NCI-H2029 treated with DMSO at 0.1 percent for 48 hours (cell line): ENCODE measurements around the gene DDX17.

ENCODE experiments used
- DNase-seq: peaks from one replicate; lab custom pipeline; 2025; lab: John Stamatoyannopoulos, UW

The DDX17 gene

GRCh38 chr22:38448945-38449745 lies 57.0 kb downstream of the DDX17 start:
- DNase-seq = no peak

DNA sequence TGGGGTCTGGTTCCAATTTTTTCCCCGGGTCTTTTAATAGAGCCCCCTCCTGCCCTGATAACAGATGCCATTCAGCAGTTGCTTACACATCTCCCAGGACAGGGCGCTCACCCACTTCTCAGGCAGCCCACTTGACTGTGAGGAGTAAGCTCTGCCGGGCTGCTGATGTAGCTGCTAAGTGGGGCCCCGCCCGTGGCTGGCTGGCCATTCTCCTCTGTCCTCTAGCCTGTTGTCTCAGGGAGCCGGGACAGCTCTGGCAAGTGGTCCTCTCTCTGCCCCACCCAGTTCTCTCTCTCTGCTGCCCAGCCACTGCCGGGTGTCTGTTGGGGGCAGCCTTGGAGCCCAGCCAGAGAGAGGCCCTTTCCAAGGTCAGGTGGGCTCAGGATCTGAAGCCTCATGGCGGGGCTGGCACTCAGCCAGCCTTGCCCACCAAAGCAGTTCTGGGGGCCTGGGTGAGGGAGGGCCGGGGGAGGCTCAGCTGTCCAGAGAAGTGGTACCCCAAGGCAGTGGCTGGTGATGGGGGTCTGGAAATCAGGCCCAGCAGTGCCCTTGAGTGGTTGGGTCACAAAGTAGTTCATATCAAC lies 60.0 kb downstream of the DDX17 start:
- DNase-seq = no peak

DNA sequence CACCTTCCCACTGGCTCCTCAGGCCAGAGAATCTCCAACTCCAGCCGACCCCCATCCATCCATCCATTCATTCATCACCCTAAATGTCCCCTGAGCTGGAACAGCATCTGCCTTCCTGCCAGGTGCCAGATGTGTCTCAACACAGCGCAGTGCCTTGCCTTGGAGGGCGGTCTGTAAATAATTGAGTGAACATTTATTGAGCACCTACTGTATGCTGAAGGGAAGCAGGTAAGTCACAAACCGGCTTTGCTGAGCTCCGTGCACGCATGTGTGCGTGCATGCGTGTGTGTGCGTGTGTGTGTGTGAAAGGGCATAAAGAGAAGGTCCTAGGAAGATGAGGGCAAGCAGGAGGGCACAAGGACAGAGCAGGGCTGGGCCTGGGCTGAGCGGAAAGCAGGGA lies 61.3 kb downstream of the DDX17 start:
- DNase-seq = no peak

DNA sequence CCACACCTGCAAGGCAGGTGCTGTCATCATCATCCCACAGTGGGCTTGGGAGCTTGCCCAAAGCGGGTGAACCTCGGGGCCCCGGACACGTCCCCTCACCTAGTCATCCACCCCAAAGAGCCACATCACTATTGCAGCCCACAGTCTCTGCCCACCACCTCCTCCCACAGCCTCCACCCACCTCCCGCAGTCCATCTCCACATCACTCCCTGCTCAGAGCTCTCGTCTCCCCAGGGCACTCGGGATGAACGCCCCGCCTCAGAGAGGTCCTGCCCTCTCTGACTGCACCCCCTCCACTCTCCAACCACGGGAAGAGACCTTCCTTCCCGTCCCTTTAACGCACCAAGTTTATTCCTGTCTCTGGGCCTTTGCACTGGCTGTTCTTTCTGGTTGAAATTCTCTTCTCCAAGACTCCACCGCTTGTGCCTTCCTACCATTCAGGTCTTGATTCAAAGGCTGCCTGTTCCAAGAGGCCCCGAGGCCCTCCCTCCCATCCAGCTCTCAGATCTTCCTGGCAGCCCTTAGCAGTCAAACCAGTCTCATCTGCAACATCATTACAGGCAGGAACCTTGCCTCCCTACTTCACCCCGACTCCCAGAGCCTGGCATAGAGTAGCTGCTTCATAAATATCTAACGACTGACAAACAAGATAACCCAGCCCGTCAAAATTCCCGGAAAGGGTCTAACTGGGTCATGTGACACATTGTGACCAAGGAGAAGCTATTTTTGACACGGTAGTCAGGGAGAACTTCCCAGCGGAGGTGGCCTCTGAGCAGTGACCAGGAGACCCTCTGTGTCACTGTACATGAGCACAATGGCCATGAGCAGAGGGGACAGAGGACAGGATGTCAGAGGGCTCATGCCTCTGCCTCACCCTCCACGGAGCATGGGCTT lies 62.2 kb downstream of the DDX17 start:
- DNase-seq = no peak

DNA sequence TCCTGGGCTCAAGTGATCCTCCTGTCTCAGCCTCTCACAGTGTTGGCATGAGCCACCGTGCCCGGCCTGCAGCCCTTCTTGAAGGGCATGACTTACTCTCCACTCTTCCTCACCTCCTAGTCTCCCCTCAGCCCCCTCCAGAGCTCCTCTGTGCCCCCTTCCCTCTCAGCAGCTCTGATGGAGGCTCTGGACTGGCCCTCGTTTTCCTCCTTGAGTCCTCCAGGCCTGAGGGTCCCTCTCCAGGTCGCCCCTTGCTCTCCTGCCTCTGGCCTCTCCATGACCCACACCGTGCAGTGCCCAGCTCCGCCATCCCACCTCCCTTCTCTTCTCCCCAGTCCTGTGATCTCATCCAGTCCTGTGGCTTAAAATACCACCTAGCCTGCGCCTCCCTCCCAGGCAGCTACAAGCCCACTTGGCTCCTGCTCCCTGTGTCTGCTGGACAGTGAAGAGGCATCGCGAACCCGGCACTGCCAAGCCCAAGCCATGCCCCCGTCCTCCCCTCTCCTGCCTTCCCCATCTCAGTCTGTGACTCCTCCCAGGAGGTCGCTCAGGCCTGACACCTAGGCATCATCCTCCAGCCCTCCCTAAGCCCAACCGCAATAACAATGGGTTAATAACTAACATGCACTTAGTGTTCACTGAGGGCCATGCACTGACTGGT lies 63.0 kb downstream of the DDX17 start:
- no peak for DNase-seq

DNA sequence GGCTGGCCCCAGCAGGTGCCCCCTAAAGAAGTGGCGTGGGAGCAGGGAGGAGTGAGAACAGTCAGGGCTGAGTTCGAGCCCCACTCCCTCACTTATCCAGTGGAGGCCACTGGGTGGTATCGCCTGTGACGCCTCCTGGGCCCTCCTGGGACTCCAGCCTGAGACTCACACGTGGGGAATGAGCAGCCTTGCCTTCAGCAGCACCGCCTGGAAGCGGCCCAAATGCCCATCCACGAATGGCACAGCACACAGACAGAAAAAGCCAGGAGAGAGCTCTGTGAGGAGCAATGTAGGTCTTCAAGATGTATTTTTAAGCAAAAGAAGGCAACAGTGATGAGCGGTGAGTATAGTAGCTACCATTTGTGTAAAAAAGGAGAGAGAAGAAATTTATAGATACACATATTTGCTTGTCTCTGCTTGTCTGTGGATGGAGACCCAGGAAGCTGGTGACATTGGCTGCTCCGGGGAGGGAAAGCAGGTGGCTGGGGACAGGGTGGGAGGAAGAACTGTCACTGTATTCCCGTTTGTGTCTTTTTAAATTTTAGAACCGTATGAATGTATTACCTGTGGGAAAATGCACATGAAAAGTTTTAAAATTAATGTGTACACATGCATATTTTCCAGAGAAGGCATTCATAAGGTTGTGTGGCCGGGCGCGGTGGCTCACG lies 64.4 kb downstream of the DDX17 start:
- no peak for DNase-seq

GRCh38 chr22:38440747-38441350 lies 65.3 kb downstream of the DDX17 start:
- DNase-seq = no peak

- no peak for DNase-seq
Measured at GRCh38 chr22:38437416-38437815, 68.7 kb downstream of the DDX17 start.

DNA sequence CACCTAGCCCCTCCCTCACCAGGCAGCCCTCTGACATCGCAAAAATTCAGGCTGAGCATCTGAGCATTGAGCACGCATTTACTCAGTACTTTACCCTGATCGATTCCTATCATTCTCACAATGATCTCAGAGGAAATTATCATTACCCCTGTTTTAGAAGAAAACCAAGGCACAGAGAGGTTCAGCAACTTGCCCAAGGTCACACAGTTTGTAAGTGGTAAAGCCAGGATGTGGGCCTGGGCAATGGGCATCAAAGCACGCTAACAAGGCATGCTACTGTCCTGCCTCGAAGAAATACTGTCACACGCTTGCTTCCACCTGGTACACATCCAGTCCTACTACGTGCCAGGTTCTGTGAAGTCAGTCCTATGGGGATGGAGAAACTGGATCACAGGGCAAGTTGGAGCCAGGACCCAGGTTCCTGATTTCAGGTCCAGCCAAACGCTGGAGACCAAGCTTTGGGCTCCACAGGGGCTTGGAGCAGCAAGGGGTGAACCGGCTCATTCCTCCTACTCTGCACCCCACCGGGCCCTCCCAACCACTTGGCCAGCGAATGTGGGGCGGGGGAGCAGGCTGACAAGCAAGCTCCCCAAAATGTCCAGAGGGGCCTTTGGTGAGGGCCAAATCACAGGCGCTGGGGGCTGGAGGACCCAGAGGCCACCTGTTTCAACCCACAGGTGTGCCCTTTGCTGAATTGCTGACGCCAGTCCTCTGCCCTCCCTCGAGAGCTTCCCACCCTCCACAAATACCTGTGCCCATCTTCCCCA lies 69.3 kb downstream of the DDX17 start:
- no peak for DNase-seq

DNA sequence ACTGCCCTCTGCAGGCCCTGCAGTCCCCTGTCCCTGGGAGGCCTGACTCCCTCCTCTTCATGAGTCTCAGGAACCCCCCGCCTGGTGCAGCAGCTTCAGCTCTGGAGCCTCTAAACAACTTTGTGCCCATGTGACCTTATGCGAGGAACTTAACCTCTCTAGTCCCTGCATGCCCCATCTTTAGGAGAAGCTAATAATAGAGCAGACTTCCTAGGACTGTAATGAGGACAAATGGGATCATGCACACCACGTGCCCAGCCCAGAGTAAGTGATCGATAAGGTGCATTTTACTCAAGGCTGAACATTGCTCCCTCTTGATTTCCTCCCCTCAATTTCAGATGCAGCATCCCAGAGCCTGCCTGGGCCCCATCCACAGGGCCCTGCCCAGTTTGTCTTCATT lies 70.1 kb downstream of the DDX17 start:
- DNase-seq = no peak

- no peak for DNase-seq
Measured at GRCh38 chr22:38435010-38435409, 71.1 kb downstream of the DDX17 start.

- no peak for DNase-seq
Measured at GRCh38 chr22:38433871-38434270, 72.2 kb downstream of the DDX17 start.
